Measurements from ENCODE around the gene NBR1. TPM values are rescaled to one million over a fixed set of nuclear protein-coding genes. Genes with fewer than 3 reads are reported as not detected.
"Not testable (repeated sequence)": the region's sequence is repeated elsewhere in the genome, so short reads cannot be mapped to it uniquely, and the experiment has no call there.

The NBR1 gene
- total and polyA plus RNA-seq, 2 of the 4 experiments (the other 2 are of a cell fraction), result 52.4 to 132 TPM

GRCh38 chr17:43153197-43153835, 17.7 kb upstream of the NBR1 start:
- H4K5ac ChIP-seq (ENCODE audit: low read depth, low read length); POLR2A ChIA-PET (ENCODE audit: unreplicated experiment); H3K9me3 ChIP-seq (ENCODE audit: control insufficient read depth, insufficient read depth, low read length); CTCF ChIA-PET; H3K9me1 ChIP-seq (ENCODE audit: insufficient read depth, low read length); H3K4me3 ChIP-seq (ENCODE audit: insufficient read depth, low read depth, low read length); H2BK5ac ChIP-seq (ENCODE audit: low read depth, low read length, poor library complexity, severe bottlenecking); H3K4me1 ChIP-seq (ENCODE audit: control insufficient read depth, insufficient read depth, low read length); H4K8ac ChIP-seq (ENCODE audit: low read depth in 2 of 2, low read length in 2 of 2); H3K36me3 ChIP-seq (ENCODE audit: control insufficient read depth, insufficient read depth, low read length); H3K27ac ChIP-seq (ENCODE audit: insufficient read depth, low read length); H3K27me3 ChIP-seq (ENCODE audit: control insufficient read depth, insufficient read depth, low read length); H3K18ac ChIP-seq (ENCODE audit: low read depth, low read length); H2BK20ac ChIP-seq (ENCODE audit: low read depth, low read length); H3K23ac ChIP-seq (ENCODE audit: low read depth, low read length); H4K20me1 ChIP-seq (ENCODE audit: insufficient read depth, low read length); H2BK120ac ChIP-seq (ENCODE audit: low read depth, low read length); ATAC-seq (ENCODE audit: low read depth); H3K4me2 ChIP-seq (ENCODE audit: low read depth, low read length); H3K4ac ChIP-seq (ENCODE audit: low read depth, low read length); dilution Hi-C loops (cut with HindIII; ENCODE audit: low sequenced_read_pairs, unreplicated experiment); H3K14ac ChIP-seq (replicated peaks; ENCODE audit: low read depth, low read length); H2BK15ac ChIP-seq (ENCODE audit: low read depth, low read length); DNase-seq; H3K79me1 ChIP-seq (ENCODE audit: low read depth in 1 of 2, low read length in 2 of 2); BruUV-seq (replicated peaks); H3K56ac ChIP-seq (ENCODE audit: extremely low read depth, insufficient read depth, low read length); H2AK5ac ChIP-seq (ENCODE audit: low read depth, low read length); in situ Hi-C loops (cut with MboI; ENCODE audit: low sequenced_read_pairs); H4K91ac ChIP-seq (ENCODE audit: insufficient read depth, low read depth, low read length); H3K9ac ChIP-seq (ENCODE audit: low read depth, low read length); intact Hi-C loops (cut with micrococcal nuclease); H2AFZ ChIP-seq (replicated peaks; ENCODE audit: low read length, poor library complexity); H2AK9ac ChIP-seq (replicated peaks; ENCODE audit: low read depth, low read length, poor library complexity): not testable (repeated sequence)
- no CpG with 5 or more reads among the region's 3 CpGs for WGBS, 2 experiments (ENCODE audit: extremely low coverage in 2 of 2, insufficient read length in 1 of 2)
